ENCODE data around the gene GTF2F1.
"Not testable (repeated sequence)": the region's sequence is repeated elsewhere in the genome, so short reads cannot be mapped to it uniquely, and the experiment has no call there.

The GTF2F1 gene

DNA sequence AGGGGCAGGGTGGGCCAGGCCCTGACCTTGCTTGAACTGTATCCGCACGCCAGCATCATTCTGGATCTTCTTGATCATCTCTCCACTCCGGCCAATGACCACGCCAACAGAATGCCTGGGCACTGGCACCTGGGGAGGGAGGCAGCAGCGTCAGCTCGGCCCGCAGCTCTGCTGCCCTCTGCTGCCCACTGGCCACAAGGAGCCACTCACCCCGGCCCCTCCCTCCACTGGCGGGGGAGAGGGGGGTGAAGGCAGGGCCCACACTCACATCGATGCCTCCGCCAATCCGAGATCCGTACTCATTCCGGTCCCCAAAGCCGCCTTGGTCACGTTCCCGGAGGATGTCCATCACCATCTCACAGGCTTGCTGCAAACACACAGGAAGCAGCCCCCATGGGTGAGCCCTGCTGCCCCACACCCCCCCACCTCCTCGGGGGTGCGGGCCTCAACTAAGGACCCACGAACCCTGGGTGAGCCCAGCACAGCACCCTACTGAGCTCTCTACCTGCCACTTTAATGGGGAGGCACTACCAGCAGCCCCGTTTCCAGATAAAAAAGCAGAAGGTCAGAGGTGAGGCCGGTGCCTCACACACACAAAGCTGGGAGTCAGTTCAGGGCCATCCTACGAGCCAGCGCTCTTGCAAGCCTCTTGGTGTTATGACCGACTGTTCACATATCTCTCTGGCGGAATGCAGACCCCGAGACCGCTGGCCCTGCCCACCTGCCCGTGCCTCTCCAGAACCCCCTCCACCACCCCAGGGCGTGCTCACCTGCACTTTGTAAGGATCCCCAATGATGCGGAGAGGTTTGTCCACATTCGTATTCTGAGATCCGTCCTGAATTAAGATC is 25.0 kb upstream of the GTF2F1 start:
- DNase-seq (ENCODE audit: low read depth) = no peak

DNA sequence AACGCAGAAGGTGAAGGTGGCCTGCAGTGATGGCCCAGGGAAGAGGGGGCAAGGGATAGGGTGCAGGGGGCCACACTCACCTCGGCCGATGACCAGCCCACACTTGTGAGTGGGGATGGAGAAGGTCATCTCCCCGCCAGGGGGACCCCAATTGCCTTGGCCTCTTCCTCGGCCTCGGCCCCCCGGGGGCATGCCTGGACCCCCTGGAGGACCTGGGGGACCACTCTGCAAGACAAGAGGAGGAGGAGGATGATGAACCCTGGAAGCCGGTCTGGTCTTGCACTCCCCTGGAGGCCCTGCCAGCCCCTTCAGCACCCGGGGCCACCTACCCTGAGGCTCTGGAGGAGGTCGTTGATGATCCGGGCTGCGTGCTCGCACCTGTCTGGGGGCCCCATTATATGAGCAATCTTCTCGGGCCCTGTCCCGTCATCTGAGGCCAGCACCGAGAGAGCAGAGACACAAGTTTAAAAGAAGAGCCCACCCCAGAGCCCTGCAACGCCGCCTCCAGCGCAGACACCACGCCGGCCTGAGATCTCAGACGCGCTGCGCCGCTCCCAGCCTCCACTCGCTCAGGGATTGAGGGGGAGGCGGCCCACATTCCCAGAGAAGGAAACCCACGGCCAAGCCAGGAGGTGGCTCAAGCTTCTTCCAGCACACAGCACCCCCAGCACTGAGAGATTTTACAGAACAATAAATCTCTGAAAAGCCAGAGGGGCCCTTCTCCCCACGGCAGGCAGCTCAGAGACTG is 23.9 kb upstream of the GTF2F1 start:
- DNase-seq (ENCODE audit: low read depth) = no peak

DNA sequence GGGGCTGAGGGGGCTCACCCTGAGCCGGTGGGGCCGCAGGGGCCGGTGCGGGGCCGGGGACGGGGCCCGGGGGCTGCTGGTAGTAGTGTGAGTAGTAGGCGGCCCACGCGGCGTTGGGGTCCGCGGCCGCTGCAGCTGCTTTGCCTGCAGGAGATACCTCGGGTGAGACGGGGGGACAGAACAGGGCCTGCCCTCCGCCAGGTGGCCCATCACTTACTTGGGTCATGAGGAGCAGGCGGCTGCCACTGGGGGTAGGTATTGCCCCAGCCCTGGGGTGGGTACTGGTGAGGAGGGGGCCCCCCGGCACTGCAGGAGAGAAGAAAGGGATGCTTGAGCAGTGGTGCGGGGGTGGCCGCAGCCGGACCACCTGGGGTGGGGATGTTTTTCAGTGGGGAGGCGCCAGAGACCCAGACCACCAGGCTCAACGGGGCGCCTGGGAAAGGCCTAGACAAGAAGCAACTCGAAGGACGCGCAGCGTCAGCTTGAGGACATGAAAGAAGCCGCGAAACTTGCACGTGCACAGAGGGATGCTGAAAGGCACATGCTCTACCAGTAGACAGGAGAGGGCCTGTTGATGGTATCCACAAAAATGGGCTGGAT is 22.7 kb upstream of the GTF2F1 start:
- DNase-seq (ENCODE audit: low read depth) = no peak

DNA sequence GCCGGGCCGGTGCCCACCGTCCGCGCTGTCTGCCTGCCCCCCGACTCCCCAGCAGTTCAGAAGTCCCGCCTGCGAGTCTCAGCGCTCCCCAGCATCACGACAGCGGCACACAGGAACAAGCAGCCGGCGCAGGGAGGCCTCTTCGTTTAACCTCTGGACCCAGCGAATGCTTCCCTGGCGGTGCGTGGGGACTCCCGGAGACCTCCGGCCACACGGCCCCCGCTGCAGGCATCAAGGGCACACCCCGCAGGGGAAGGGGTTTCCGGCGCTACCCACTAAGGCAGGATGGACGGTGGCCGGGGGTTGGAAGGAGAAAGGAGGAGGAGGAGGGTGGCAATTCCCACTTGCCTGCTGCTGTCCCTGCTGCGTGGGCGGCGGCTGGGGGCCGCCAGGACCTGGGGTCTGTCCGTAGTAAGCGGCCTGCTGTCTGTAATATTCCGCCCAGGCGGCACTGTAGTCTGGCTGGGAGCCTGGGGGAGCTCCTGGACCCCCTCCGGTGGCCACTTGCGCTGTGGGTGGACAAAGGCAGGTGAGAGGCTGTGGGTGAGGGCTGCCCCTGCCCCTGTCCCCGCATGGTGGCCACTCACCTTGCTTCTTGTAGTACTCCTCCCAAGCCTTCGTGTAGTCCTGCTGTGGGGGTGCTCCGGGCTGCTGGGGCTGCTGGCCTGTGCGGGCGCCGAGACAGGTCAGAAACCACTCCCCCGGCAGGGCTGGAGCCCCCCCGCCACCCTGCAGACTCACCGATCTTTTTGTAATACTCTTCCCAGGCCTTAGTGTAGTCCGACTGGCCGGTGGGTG is 22.0 kb upstream of the GTF2F1 start:
- no peak for DNase-seq (ENCODE audit: low read depth)

DNA sequence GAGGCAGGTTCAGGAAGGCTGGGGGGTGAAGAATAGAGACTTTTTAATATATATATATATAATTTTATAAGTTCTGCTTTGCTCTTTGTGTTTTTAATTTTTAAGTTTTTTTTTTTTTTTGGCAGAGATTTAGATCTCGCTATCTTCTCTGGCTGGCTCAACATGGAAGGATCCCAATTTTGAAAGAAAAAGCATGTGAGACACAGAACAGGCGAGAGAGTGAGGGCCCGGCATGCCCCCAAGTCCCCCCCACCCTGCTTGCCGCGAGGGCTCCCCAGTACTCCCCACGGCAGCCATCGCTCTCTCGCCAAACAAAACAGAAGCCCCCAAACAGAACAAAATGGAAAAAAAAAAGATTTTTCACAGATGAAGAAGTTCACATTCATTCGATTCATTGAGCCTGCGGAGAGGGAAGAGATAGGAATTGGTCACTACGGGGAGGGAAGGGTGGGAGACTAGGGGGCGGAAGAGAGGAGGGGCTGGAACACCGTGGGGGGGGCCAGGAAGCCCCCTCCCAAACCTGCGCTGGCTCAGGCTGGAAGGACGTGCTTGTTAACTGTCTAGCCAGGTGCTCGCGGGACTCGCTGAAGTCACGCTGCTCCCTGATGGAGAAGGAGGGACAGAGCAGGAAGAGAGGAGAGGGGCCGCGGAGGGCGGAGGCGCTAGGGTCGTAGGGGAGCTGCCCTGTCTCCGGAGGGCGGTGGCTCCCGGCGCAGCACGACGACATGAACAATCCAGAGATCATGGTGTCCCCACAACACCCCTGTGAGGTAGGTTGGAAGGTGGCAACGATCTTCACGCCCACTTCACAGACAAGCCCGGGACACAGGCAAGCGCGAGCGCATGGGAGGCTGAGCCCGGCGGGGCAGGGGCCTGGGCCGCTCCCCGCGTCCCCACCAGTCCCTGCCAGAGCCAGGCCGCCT is 21.0 kb upstream of the GTF2F1 start:
- no peak for DNase-seq (ENCODE audit: low read depth)

DNA sequence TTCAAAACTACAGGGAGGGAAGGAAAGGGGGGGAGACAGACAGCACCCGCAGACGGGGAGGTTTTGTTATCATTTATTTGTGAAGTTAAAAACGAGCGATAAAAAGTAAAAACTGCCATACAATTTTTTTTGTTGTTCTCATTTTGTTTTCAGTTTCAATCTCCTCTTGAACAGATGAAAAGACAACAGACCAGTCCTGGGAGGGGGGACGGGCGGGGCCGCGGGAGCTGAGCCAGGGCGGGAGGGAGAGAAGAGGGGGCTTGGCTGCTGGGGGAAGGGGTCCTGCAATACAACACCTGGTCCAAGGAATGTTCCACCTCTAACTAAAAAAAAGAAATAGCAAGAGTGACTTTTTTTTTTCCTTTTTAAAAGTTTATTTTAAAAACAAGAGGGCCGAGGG is 20.3 kb upstream of the GTF2F1 start:
- no peak for DNase-seq (ENCODE audit: low read depth)

DNA sequence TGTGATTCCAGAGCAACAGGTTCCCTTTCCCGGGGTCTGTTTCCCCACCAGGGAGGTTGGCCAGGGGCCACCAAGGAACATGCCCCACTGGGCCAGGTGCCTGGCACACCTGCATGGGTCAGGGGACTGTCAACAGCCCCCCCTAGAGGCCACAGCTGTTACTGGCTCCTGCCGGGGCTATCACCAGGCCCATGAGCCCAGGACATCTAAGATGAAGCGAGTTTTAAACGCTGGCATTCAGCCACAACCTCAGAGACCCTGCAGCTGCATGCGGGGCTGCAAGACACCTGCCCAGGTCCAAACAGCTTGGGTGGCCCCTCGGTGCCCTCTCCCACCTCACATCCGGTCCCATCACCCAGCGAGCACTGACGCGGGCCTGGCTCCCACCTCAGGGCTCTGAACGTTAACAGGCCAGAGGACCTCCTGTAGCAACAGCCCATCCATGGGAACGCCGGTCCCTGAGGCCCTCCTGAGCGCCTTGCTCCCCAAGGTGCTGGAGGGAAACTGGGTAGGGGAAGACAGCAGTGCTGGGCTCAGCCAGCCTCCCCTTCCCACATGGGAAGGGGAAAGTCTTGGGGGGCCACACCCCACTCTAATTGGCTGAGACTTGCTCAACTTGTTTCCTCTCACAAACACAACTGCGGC is 19.6 kb upstream of the GTF2F1 start:
- no peak for DNase-seq (ENCODE audit: low read depth)

DNA sequence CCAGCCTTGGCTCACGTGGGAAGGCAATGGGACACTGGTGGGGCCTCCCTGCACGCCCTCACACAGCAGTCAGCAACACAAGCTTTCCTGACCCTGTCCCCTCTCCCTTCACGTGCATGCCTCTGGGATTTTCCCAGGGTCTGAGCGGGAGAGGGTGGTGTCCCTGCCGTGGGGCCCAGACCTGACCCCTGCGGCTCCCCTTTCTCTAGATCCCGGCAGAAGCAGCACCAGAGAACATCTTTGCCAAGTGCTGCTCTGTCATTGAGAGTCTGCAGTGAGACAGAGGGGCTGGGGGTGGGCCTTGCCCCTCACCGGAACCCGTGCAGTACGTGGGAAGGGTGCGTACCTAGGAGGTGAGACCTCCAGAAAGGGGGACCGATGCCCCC is 19.1 kb upstream of the GTF2F1 start:
- no peak for DNase-seq (ENCODE audit: low read depth)

DNA sequence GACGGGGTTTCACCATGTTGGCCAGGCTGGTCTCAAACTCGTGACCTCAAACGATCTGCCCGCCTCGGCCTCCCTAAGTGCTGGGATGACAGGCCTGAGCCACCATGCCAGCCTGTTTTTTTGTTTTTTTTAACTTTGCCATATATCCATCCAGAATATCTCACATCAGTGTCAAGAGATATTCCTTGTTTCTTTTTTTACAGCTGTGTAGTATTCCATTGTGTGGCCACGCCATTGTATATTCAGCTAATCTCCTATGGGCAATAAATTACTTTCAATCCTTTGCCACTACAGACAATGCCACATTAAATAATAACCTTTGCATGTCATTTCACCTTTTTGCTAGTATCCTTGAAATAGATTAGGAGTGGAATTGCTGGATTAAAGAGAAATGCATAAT is 16.4 kb upstream of the GTF2F1 start:
- DNase-seq (ENCODE audit: low read depth) = no peak

DNA sequence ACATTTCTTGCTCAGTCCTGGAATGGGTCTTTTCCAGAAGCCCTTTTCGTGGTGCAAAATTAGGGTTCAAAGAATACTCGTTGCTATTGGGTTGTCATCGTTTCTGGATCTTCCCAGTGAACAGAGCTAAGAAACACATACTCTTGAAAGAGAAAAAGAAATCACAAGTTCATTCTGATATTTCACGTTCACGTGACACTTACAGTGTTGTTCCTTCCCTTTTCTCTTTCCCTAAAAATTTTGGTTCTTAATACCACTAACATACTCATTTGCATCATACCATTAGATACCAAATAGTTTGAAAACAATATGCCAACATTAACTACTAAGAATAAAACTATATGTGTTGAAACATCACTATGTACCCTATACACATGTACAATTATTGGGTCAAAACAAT is 13.4 kb upstream of the GTF2F1 start:
- no peak for DNase-seq (ENCODE audit: low read depth)

DNA sequence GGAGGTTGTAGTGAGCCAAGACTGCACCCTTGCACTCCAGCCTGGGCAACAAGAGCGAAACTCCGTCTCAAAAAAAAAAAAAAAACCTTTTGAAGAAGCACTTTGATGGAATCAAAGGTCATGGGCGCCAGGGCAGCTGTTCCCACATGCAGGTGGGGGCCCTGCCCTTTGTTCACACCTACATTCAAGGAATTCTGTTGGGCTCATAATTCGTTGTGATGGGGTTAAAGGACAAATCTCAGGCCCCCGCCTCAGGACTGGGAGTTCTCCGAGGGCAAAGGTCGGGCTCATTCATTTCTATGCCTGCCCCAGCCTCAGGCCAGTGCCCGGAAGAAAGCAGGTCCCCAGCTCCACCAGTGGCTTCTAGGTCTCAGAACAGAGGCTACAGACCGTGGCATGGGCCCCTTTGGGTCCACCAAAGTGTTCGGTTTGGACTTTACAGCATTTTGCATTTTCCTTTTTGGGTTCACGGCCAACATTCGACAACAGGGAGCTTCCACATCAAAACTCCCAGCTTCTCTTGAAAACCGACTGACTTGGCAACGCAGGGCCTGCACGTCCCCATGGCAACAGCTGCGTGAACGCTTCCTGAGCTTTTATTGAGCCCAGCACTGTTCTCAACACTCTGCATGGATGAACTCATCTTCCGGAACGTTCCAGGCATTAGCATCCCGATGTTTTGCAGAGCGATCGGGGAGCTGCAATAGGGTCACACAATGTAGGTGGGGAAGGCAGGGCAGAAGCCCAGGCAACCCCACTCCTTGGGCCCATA is 10.1 kb upstream of the GTF2F1 start:
- no peak for DNase-seq (ENCODE audit: low read depth)

DNA sequence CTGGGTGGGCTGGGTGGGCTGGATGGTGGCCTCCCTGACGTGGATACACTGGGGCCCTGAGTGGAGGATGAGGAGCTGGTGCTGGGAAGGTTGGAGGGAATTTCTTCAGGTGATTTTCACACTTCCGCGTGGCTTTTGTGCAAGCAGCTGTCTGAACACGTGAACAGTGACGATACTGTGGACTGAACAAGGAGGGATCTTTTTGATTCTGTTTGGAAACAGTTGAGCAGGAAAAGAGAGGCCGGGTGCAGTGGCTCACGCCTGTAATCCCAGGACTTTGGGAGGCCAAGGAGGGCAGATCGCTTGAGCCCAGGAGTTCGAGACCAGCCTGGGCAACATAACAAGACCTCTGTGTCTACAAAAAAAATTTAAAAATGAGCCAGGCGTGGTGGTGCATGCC is 9.1 kb upstream of the GTF2F1 start:
- no peak for DNase-seq (ENCODE audit: low read depth)

DNA sequence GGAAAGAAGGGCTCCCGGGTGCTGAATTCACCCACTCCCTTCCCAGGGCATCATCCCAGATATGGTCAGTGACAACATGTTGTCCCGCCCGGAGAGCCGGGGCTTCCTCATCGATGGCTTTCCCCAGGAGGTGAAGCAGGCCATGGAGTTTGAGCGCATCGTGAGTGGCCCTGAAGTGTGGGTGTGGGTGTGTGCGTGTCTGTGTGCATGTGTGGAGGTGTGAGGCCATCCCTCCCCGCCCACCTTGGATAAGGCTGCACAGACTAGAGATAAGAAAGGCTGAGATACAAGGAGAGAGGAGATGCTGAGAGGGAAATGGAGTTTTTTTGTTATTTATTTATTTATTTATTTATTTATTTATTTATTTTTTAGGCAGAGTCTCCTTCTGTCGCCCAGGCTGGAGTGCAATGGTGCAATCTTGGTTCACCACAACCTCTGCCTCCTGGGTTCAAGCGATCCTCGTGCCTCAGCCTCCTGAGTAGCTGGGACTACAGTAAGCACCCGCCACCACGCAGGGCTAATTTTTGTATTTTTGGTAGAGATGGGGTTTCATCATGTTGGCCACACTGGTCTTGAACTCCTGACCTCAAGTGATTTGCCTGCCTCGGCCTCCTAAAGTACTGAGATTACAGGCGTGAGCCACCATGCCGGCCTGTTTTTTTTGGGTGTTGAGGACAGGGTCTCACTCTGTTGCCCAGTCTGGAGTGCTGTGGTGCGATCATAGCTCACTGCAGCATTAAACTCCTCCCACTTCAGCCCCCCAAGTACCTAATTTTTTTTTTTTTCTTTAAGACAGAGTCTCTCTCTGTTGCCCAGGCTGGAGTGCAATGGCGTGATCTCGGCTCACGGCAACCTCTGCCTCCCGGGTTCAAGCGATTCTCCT is 7.3 kb upstream of the GTF2F1 start:
- not testable (repeated sequence) for DNase-seq (ENCODE audit: low read depth)

DNA sequence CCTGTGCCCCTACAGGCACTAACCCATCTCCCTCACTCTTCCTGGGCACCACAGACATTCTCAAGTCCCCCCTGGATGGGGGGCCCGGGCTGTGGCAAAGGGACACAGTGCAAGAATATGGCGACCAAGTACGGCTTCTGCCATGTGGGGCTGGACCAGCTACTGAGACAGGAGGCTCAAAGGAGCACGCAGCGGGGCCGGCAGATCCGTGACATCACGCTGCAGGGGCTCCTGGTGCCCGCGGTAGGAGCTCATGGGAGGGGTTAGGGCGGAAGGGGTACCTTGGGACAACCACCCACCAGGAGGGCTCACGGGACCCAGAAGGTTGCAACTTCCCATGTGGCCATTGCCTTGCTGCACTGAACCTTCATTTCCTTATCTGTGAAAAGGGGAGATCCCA is 3.3 kb upstream of the GTF2F1 start:
- no peak for DNase-seq (ENCODE audit: low read depth)

DNA sequence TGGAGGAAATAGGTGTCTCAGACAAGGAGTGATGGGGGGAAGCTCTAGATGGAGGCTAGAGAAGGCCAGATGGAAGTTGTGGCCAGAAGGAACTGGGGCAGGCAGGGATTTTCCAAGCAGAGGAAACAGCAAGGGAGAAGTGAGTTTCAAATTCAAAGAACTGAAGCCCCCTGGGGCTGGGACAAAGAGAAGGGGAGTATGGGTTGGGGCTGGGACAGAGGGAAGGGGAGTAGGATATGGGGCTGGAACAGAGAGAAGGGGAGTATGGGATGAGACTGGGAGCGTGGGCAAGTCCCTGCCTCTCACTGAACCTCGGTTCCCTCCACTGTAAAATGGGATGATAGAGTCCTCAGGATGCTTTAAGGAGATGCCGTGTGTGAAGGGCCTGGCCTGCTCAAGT is 1.9 kb upstream of the GTF2F1 start:
- DNase-seq (ENCODE audit: low read depth) = no peak

DNA sequence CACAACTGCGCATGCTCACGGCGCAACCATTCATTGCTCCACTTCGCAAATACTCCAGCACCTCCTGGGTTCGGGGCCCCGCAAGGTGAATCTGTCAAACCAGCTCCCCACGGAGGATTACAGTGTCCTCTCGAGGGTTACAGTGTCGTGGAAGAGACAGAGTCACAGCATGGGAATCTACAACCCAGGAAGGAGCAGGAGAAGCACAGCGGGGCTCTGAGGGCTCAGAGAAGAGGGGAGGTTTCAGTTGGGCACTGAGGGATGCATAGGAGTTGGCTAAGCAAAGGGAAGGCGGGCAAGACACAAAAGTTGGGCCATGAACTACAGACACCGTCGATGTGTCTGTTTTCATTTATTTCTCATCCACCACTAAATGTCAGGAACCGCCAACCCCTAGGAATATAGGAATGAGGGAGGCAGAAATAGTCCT is 1.0 kb upstream of the GTF2F1 start:
- DNase-seq (ENCODE audit: low read depth) = no peak

DNA sequence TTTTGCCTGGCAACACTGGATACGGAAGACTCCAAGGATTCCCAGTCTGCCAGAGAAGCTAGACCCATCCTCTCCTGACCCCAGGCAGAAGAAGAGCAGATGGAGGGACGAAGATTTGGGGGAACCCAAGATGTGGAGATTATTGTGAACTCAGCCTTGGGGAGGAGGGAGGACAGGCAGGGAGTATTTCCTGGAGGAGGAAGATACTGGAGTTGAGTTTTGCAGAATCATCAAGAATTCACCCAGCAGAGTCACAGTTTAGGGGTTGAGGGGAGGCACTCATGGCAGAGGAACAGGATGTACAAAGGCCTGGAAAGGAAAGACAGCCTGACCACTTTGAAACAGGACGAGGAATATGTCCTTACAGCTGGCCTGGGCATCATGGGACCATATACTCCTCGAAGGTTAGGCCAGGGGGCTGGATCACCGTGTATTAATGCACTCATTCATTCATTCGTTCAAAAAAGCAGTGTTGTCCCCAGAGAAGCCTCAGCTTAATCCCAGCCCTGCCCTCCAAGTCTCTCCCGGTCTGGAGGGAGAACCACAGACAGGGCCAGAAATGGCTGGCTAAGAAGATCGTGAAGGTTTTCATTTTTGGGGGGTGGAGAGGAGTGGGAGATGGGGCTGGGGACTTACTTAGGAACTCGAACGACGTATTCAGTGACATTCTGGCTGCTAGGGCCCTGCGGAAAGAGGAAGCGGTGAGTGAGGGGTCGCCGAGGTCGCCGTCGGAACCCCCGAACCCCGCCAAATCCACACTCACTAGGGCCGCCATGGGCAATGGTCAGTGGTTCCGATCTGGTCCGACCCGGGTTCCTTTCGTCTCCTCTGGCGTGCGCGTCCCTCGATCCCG is 517 bp downstream of the GTF2F1 start:
- DNase-seq (ENCODE audit: low read depth) = no peak

DNA sequence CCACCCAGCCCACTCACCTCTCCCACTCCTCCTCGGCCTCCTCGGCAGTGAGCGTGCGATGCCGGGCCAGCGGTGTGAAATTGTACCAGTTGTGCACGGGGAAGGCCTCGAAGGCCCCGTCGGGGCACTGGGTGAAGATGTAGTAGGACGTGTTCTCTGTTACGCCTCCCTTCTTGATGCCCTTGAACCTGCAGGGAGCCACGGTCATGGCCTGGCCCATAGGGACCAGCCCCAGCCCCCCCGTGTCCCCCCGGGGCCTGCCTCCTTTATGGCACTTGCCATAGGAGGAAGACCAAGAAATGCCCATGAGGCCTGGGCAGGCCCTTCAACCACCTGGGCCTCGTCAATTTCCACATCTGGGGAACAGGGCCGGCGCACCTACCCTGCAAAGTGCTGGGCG is 5.6 kb downstream of the GTF2F1 start:
- no peak for DNase-seq (ENCODE audit: low read depth)

Measured in activated T-helper 1 cell treated with Interleukin-2 at 50 U/mL for 16 hours (primary cell).